ACHN (cell line): ENCODE measurements around the gene TKTL2.

ENCODE experiments used
- DNase-seq: peaks from one replicate; pipeline ENCODE4 v3.0.0-alpha.2; 2015
- in situ Hi-C: cut with HindIII; loops from 2 replicates; pipeline ENCODE4 v1.10.0; 2017; ENCODE audit warnings: low sequenced_read_pairs, low pct_ligation_motif_present, low pct_unique_long_range_greater_than_20kb

TKTL2 gene, protein sequence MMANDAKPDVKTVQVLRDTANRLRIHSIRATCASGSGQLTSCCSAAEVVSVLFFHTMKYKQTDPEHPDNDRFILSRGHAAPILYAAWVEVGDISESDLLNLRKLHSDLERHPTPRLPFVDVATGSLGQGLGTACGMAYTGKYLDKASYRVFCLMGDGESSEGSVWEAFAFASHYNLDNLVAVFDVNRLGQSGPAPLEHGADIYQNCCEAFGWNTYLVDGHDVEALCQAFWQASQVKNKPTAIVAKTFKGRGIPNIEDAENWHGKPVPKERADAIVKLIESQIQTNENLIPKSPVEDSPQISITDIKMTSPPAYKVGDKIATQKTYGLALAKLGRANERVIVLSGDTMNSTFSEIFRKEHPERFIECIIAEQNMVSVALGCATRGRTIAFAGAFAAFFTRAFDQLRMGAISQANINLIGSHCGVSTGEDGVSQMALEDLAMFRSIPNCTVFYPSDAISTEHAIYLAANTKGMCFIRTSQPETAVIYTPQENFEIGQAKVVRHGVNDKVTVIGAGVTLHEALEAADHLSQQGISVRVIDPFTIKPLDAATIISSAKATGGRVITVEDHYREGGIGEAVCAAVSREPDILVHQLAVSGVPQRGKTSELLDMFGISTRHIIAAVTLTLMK

DNA sequence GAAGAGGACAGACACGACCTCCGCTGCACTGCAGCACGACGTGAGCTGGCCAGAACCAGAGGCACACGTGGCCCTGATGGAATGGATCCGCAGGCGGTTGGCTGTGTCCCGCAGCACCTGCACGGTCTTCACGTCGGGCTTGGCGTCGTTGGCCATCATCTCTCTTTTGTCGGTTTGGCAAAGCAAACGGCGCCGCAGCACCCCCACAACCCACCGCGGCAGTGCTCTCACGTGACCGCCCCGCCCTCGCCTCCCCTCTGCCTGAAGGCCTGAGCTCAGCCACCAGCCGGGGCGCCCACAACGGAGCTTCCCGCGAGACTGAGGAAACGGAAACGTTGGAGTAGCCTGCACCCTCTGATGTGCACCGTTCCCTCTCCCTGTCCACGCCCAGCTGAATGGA is at the start of gene TKTL2:
TKTL2 (minus strand) TSS at position 179 of the 400 bp plus-strand sequence; CDS start at position 159, 20 bp downstream.
- no peak for DNase-seq
- in situ Hi-C loops = no loop called here

DNA sequence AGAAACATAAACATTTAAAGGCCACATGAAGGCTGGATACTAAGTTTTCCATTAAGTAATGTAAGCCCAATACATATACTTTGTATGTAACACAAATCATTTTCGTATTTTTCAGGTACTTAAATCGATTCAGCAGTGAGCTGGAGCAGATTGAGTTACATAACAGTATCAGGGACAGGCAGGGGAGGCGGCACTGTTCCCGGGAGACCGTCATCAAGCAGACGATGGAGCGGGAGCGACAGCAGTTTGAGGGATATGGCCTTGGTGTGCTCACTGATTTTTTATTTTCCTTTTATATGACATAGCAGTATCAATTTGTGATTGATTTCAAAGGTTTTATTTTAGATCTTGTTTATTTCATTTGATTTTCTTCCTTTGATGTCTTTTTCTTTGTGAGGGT is 41.6 kb upstream of the TKTL2 start:
- no peak for DNase-seq
- in situ Hi-C loops = no loop called here

DNA sequence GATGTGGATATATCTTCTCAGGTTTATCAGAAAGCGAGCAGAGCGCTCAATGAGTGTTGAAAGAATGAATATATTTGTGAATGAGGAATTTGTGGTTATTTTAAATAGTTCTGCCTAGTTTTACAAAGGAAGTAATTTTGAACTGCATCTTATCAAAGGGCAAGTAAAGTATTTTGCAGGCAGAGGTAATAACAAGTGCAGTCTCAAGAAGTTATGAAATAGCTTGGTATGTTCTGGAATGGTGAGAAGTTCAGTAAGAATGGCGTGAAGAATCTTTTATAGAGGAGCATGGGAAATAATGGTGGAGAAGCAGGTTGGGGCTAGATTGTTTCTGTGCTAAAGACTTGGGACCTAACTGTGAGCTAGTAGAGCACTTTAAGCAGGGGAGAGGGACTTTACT is 31.8 kb upstream of the TKTL2 start:
- no peak for DNase-seq
- in situ Hi-C loops = no loop called here

DNA sequence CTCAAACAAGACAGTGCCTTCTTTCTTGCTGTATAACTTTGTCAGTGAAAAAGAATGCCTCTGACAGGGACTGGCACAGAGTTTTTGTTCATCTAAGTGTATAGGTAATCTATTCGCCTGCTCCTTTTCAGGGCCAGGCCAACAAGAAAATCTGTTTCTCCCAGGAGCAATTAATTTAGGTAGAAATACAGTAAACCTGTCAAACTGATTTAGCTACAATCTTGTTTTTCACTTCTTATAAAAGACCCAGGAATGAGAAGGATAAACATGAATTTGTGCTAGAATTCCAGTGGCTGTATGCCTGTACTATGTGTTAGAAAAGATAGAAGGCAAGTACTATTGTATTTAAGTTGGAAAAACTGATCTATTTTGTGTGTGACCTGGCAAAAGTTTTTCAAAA is 27.0 kb upstream of the TKTL2 start:
- in situ Hi-C loops = no loop called here

DNA sequence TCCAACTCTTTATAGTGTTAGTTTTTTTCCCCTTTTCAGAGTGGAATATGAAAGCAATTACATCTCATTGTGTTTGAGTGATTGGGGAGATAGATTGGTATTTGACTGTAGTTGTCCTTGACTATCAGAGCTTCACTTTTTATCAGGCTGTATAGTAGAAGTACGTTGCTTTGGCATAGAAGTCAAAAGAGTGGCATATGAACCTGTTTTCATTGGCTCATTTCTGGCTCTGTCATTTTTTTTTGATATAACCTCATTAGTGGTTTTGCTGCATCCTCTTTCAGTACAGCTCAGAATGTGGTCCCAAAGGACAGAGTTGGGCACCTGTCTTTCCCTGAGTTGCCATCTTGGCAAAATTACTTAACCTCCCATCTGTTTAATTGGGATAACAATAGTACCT is 22.3 kb upstream of the TKTL2 start:
- no peak for DNase-seq
- in situ Hi-C loops = no loop called here

More for the DNA sequence above, 27.0 kb upstream of the TKTL2 start:
- no peak for DNase-seq

DNA sequence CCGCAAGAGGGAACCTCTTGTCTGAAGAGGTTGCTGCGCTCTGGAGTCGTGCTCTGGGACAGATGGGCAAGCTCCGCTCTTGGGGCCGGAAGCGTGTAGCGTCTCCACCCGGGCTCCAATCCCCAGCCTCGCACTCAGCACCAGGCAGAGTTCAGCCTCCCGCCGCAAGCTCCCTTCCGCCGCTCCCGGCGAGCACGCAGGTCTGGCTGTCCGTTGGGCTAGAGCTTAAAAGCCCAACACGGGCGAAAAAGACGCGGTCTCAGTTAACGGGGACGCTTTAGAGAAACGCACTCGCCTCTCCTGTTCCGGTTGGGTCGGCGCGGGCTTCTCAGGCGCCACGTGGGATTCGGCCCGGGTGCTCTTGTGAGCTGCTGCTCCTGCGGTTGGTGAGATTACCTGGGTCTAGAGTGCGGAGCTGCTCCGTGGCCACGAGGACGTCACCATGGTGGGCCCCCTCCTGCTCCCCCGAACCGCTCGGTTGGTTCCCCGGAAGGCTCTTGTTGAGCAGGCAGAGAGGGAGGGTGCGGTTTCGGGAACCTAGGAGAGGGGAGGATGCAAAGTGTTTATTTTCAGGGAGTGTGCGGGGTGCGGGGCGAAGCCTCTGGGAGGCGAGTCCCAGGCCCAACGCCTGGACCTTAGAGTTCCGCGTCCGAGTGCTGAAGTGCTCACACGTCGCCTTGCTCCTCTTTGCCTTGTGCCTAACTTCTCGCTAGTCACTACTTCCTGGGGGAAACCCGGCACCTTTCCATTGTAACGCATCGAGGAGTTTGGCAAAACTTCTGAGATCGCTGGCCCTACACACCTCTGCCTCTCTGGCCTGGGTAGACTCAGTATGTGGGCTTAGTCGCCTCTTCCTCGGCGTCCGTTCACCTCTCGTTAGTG is 21.0 kb upstream of the TKTL2 start, which contains the start of gene TMA16:
TMA16 (plus strand) TSS at position 331 of the 882 bp plus-strand sequence; CDS start at position 443, 112 bp downstream.
- peak; percentile 90 for DNase-seq
- in situ Hi-C loops = no loop called here

DNA sequence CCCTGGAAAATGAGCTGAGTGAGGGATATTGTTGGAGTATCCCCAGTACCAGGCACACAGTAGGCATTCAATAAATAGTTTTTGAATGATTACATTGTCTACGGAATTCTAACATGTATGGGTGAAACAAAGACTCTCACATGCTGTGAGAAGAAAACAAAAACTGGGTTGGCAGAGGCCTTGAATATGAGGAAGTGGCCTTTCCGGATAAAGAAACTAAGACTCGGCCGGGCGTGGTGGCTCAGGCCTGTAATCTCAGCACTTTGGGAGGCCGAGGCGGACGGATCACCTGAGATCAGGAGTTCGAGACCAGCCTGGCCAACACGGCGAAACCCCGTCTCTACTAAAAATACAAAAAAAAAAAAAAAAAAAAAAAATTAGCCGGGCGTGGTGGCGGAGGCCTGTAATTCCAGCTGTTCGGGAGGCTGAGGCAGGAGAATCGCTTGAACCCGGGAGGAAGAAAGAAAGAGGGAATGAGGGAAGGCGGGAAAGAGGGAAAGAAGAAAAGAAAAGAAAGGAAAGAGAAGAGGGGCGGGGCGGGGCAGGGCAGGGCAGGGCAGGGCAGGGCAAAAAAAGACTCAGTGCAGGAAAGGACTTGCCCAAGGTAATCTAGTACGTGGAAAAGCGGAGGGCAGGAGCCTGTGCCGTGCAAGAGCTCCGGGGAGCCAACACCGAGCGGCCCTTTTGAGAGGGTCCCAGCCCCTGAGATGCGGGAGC is 20.2 kb upstream of the TKTL2 start:
- no peak for DNase-seq
- in situ Hi-C loops = no loop called here

DNA sequence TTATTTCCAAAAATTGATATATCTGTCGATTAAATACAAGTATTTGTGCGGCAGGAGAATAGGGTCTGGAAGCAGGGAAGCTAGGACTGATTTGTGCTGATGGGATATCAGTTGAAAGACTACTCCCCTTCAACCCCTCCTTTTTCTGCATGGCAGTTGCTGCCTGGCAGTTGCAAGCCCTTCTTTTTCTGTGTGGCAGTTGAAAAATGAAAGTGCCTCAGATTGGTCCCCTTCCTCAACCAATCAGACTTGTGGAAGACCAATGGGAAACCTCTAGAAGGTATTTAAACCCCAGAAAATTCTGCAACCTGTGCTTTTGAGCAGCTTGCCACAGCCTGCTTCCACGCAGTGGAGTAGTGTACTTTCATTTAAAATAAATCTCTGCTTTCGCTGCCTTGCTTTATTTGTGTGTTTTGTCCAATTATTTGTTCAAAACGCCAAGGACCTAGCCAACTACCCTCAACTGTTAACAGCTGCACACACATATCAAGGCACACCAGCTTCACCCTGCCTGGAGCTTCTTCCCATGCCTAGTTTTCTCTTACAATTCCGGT is 19.5 kb upstream of the TKTL2 start:
- in situ Hi-C loops = no loop called here
- peak; percentile 28 for DNase-seq

DNA sequence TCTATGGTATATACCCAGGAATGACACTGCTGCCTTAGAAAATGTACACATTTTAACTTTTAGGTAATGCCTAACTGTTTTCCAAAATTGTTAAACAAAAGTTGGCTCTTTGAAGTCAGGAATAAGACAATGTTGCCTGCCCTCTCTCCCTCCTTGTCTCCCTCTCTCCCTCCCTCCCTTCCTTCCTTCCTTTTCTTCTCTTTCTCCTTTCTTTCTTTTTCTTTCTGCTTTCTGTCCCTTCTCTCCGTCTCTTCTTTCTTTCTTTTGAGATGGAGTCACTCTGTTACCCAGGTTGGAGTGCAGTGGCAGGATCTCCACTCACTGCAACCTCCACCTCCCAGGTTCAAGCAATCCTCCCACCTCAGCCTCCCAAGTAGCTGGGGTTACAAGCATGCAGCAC is 16.4 kb upstream of the TKTL2 start:
- DNase-seq = no peak
- in situ Hi-C loops = no loop called here

DNA sequence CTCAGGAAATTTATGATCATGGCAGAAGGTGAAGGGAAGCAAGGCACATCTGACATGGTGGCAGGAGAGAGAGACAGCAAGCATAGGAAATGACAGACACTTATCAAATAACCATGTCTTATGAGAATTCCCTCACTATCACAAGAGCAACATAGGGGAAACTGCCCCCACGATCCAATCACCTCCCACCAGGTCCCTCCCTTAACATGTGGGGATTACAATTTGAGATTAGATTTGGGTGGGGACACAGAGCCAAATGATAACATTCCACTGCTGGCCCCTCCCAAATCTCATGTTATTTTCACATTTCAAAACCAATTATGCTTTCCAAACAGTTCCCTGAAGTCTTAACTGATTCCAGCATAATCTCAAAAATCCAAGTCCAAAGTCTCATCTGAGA is 12.8 kb upstream of the TKTL2 start:
- in situ Hi-C loops = no loop called here
- DNase-seq = no peak

DNA sequence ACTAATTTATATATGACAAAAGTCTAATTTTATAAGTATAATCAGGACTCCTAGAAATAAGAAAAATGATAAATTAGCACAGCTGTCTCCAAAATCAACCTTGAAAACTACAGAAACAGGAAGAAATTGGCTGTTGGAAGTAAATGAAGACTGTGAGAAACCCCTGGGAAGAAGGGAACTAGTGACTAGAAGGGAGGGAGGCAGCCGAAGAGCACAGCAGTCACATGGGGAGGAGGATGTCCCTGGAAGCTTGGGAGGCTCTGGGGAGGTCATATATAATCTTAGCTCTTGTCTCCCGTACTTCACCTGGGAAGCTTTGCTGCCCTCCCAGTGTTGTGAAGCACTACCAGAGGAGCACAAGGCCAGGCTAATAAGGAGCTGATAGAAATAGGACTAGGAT is 12.0 kb upstream of the TKTL2 start:
- no peak for DNase-seq
- in situ Hi-C loops = no loop called here

DNA sequence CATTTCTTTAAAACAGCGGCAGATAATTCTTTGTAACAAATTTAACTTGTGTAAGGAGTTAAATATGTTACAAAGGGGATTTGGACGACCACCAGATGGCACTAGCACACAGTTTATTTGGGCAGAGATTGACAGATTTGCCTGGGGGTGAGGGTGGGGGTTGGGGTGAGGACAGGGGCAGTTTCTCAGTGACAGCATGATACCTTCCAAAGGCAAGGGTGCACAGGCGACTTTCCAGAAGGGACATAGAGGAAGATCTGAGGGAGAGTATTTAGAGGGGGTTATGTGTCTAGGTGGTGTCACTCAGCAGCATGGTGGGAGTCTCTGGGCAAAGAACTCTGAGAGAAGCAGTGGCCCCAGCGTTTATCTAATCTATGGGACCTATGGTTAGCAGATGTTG is 11.4 kb upstream of the TKTL2 start:
- in situ Hi-C loops = no loop called here
- peak; percentile 53 for DNase-seq

DNA sequence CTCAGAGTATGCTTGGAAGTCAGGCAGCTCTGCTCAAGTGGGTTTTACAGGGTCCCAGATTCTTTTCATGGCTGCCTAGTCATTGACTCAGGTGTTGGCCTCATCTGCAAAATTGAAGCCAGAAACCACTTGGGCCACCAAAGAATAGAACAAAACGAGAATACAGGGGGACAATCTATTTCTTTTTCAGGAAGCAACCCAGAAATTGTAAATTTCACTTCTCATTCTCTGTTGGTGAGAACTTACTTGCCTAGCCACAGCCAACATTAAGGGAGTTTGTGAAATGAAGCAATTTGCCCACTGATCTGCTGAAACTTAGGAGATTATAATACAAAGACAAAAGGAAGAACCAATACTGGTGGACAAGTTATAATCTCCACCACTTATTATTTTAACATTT is 8.6 kb upstream of the TKTL2 start:
- no peak for DNase-seq
- in situ Hi-C loops = no loop called here

DNA sequence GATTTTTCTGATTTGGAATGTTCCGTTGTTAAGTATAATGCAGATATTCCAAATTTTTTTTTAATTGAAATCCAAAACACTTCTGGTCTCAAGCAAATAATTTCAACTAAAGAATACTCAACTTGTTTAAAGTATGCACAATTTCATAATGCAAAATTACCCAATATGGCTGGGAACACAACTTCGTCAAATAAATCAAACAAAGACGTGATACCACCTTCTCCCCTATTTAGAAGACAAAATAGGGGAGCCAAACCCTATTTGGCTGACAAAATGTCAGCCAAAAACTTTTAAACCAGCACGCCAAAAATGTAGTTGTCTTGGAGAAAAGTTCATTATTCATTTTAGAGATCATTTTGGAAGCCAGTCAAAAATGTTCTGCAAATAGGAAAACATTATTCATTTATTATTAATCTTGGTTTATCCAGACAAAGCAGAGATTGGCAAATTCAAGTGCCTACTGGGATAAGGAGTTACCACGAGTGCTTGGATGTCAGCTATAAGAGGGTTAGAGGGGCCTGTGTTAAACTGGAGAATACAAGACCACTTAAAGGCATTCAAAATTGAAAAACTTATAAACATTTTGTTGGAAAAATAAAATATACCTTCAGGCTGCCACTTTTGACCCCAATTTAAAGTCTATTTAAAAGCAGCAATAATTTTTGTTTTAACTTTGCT is 3.3 kb upstream of the TKTL2 start:
- no peak for DNase-seq
- in situ Hi-C loops = no loop called here

DNA sequence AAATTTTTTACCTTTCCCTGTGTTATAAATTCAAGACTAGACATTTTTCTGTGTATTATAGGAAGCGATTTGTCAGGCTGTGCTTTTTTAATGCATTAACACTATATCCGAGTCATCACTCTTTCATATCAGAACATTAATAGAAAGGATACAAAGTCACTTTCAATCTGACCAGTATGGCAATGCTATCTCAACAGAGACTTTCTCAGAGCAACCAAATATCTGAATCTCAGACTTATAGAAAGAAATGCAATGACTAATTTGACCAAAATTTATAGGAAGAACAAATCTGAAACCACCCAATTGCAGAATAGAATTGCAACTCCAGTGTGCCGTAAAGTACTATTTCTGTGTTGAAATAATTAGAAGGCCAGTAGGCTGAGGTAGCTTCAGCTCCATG is 473 bp upstream of the TKTL2 start:
- no peak for DNase-seq
- in situ Hi-C loops = no loop called here

DNA sequence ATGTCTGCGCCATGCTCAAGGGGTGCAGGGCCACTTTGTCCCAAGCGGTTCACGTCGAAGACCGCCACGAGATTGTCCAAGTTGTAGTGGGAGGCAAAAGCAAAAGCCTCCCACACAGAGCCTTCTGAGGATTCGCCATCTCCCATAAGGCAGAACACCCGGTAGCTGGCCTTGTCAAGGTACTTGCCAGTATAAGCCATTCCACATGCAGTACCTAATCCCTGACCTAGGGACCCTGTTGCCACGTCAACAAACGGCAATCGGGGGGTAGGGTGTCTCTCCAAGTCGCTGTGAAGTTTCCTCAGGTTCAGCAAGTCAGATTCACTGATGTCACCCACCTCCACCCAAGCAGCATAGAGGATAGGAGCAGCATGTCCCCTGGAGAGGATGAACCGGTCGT is 424 bp downstream of the TKTL2 start:
- in situ Hi-C loops = no loop called here
- DNase-seq = no peak

DNA sequence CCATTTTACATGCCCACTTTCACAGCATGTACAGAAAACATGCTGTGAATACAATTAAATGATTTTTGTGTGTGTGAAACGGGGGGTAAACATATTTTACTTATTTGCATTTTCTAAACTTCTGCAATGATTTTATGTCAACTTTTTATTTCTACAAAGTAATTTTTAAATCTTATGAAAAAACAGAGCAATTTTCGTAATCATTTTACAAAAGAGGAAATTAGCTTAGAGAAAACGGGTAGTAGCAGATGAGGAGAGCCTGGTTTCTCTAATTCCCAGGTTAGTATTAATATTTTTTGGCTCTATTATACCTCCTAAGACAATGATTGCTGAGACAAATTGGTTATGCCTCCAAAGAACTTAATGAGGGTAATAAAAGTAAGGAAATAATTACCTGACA is 3.2 kb downstream of the TKTL2 start:
- in situ Hi-C loops = no loop called here
- no peak for DNase-seq
